ENCODE data around the gene RRP1. TPM values are rescaled to one million over a fixed set of nuclear protein-coding genes. Genes with fewer than 3 reads are reported as not detected.
A peak's percentile ranks its signal among the peaks of the same experiment; 100 is the strongest.

The RRP1 gene
- total and polyA plus RNA-seq, 10 of the 15 experiments (the other 5 are each of a cell fraction or from before 2014, with no cell fraction given), result 0.34 to 70.8 (median 35.1) TPM

- Histone ChIP-seq H3K36me3 (ENCODE audit: control insufficient read depth in 2 of 2, insufficient read depth in 2 of 2, low read length in 1 of 2) (peaks cover 10 to 24% of the 10 kb centered on the region in 2 experiments; a peak in 3 of 4 replicates), H3K4me3 (no peak overlapping the region), H2AFZ (ENCODE audit: control insufficient read depth, low read depth, low read length) (no peak overlapping the region), H3K79me2 (ENCODE audit: control insufficient read depth, insufficient read depth, low read length) (no peaks in the 10 kb centered on the region; the same call in 1 of the 2 replicates), H3K4me1 (ENCODE audit: control insufficient read depth, insufficient read depth, low read length) (no peaks in the 10 kb centered on the region), H3K27me3 (replicated peaks in 1 of 2; ENCODE audit: control insufficient read depth in 2 of 2, insufficient read depth in 2 of 2, low read length in 1 of 2) (no peaks in the 10 kb centered on the region), H3K27ac (ENCODE audit: control insufficient read depth, insufficient read depth) (no peak overlapping the region), H3K9ac (ENCODE audit: control insufficient read depth, insufficient read depth, low read length) (no peak overlapping the region), H4K20me1 (ENCODE audit: control insufficient read depth, insufficient read depth) (no peaks in the 10 kb centered on the region; the same call in 1 of the 2 replicates), H3K4me2 (ENCODE audit: control insufficient read depth, insufficient read depth) (no peak overlapping the region), H3K9me3 (replicated peaks; ENCODE audit: control insufficient read depth, insufficient read depth, low read length) (no peaks in the 10 kb centered on the region)
- FAIRE-seq, result no peak
- no peak for DNase-seq (ENCODE audit: low read depth, low spot score)
- 93% methylated on average over 24 of the region's 25 CpGs for WGBS (ENCODE audit: insufficient coverage, insufficient replicate concordance, low lambda C conversion rate, missing lambda C conversion rate)
- no peak for TF ChIP-seq CBFB (IDR thresholded peaks at IDR 0.05; ENCODE audit: low read depth)
- no peak for TF ChIP-seq SREBF2 (IDR thresholded peaks at IDR 0.05; ENCODE audit: low read length)
- TF ChIP-seq DPF2 (IDR thresholded peaks at IDR 0.05), result no peak
- TF ChIP-seq NR2F1 (conservative IDR thresholded peaks at IDR 0.05), result no peak
- TF ChIP-seq NRF1 (conservative IDR thresholded peaks at IDR 0.05; ENCODE audit: low read depth, low read length), result no peak
- TF ChIP-seq MEF2A (IDR thresholded peaks at IDR 0.05; ENCODE audit: insufficient read depth, low read depth, low read length), result no peak
- TF ChIP-seq MXI1 (IDR thresholded peaks at IDR 0.05; ENCODE audit: low read depth, low read length), result no peak
- TF ChIP-seq TCF3 (IDR thresholded peaks at IDR 0.05; ENCODE audit: borderline replicate concordance, insufficient read depth, low read depth, low read length), result no peak
- no peak for TF ChIP-seq E2F4 (IDR thresholded peaks at IDR 0.05; ENCODE audit: low read depth, low read length)
- no peak for TF ChIP-seq ATF7 (IDR thresholded peaks at IDR 0.05; ENCODE audit: low read depth)
- no peak for TF ChIP-seq RFX5 (IDR thresholded peaks at IDR 0.05; ENCODE audit: low read depth, low read length)
- no peak for TF ChIP-seq CUX1 (IDR thresholded peaks at IDR 0.05; ENCODE audit: insufficient replicate concordance, low read depth, low read length)
- no peak for TF ChIP-seq TBL1XR1 (IDR thresholded peaks at IDR 0.05; ENCODE audit: low read depth, low read length)
- no peak for TF ChIP-seq IKZF2 (IDR thresholded peaks at IDR 0.05)
- TF ChIP-seq LARP7 (IDR thresholded peaks at IDR 0.05), result no peak
- no peak for TF ChIP-seq STAT3 (IDR thresholded peaks at IDR 0.05; ENCODE audit: low read depth, low read length)
- TF ChIP-seq ZNF622 (IDR thresholded peaks at IDR 0.05), result no peak
- TF ChIP-seq NFYB (IDR thresholded peaks at IDR 0.05; ENCODE audit: insufficient read depth, low read depth, low read length), result no peak
- no peak for TF ChIP-seq SMC3 (IDR thresholded peaks at IDR 0.05; ENCODE audit: borderline replicate concordance, low read length)
- no peak for TF ChIP-seq CREM (IDR thresholded peaks at IDR 0.05; ENCODE audit: low read depth)
- in situ Hi-C loops (cut with MboI), result no loop called here
- SMC1A ChIA-PET (ENCODE audit: uncharacterized antibody, unreplicated experiment), result no interaction called here
- RAD21 ChIA-PET (ENCODE audit: unreplicated experiment), result no interaction called here
- no TSS peak for BruUV-seq (replicated peaks)
- CTCF ChIA-PET, result no interaction called here
- intact Hi-C loops (cut with micrococcal nuclease; ENCODE audit: unreplicated experiment), result no loop called here
- peak; percentile 50 for ATAC-seq
- POLR2A ChIA-PET, result interaction anchor here (0.6 kb wide), 2 partner anchors 65 to 78 kb away, joined by 4 to 5 read pairs; no protein-coding TSS in a partner anchor
Measured at GRCh38 chr21:43739621-43740435, 49.5 kb upstream of the RRP1 start.

Measured in GM12878 (cell line).